ENCODE data around the gene TRPM5.

Gene TRPM5

GRCh38 chr11:2451916-2452315 lies 7.6 kb upstream of the TRPM5 start:
- DNase-seq, result no peak

- DNase-seq, result no peak
Measured at GRCh38 chr11:2451336-2451735, 7.0 kb upstream of the TRPM5 start.

- DNase-seq, result no peak
Measured at GRCh38 chr11:2450321-2451041, 6.2 kb upstream of the TRPM5 start.

- DNase-seq, result no peak
Measured at GRCh38 chr11:2449548-2450320, 5.4 kb upstream of the TRPM5 start.

GRCh38 chr11:2448661-2449547 lies 4.6 kb upstream of the TRPM5 start:
- no peak for DNase-seq

- DNase-seq, result no peak
Measured at GRCh38 chr11:2447951-2448650, 3.8 kb upstream of the TRPM5 start.

GRCh38 chr11:2447253-2447950 lies 3.1 kb upstream of the TRPM5 start:
- DNase-seq, result no peak

- DNase-seq, result peak in 1 of 5 experiments; percentile 40
Measured at GRCh38 chr11:2446590-2447252, 2.4 kb upstream of the TRPM5 start.

- DNase-seq, result no peak
Measured at GRCh38 chr11:2445746-2446551, 1.6 kb upstream of the TRPM5 start.

- peak in 3 of 5 experiments; percentile 23 to 32 (median 30) for DNase-seq
Measured at GRCh38 chr11:2444821-2445745, 769 bp upstream of the TRPM5 start, which contains the start of gene KCNQ1. KCNQ1 (plus strand) TSS chr11:2445008; CDS start chr11:2445099, 91 bp downstream.

- DNase-seq, result no peak
Measured at GRCh38 chr11:2443406-2443805, 908 bp downstream of the TRPM5 start.

- DNase-seq, result peak in 2 of 5 experiments; percentile 35 to 45
Measured at GRCh38 chr11:2442589-2442988, 1.7 kb downstream of the TRPM5 start.

- DNase-seq, result no peak
Measured at GRCh38 chr11:2441171-2441570, 3.1 kb downstream of the TRPM5 start.

- no peak for DNase-seq
Measured at GRCh38 chr11:2440646-2441045, 3.7 kb downstream of the TRPM5 start.

GRCh38 chr11:2439820-2440219 lies 4.5 kb downstream of the TRPM5 start:
- no peak for DNase-seq

GRCh38 chr11:2437516-2437915 lies 6.8 kb downstream of the TRPM5 start:
- no peak for DNase-seq

GRCh38 chr11:2436521-2437031 lies 7.7 kb downstream of the TRPM5 start:
- DNase-seq, result no peak

GRCh38 chr11:2436013-2436520 lies 8.2 kb downstream of the TRPM5 start:
- no peak for DNase-seq
